ENCODE measurements around the gene PTGER2. TPM values are rescaled to one million over a fixed set of nuclear protein-coding genes. Genes with fewer than 3 reads are reported as not detected.
A peak's percentile ranks its signal among the peaks of the same experiment; 100 is the strongest.

PTGER2 gene
- total and polyA plus RNA-seq, 4 experiments from 2014 or later = 29.4 to 259 (median 135) TPM

GRCh38 chr14:52283099-52283498 is 31.0 kb upstream of the PTGER2 start:
- H3K4me3 Mint-ChIP-seq = no peak overlapping the region
- H3K4me1 Mint-ChIP-seq = peaks cover 32 to 66% (median 50%) of the 10 kb centered on the region in 4 donors
- no peak for DNase-seq
- Histone ChIP-seq H3K27me3 (ENCODE audit: insufficient read depth, low read length) (no peaks in the 10 kb centered on the region), H3K4me1 (ENCODE audit: insufficient read depth, low read length) (peaks cover 40% of the 10 kb centered on the region), H3K4me3 (ENCODE audit: low read length in 2 of 2) (no peak overlapping the region), H3K36me3 (ENCODE audit: insufficient read depth, low read length) (no peaks in the 10 kb centered on the region), H3K9me3 (ENCODE audit: control insufficient read depth in 1 of 2, low read length in 2 of 2) (no peaks in the 10 kb centered on the region), H3K27ac (ENCODE audit: low read depth, low read length) (no peak overlapping the region)
- CTCF ChIA-PET (ENCODE audit: partially characterized antibody) = no interaction called here
- peak overlapping the region in 1 of 7 donors; percentile 44 for H3K27ac Mint-ChIP-seq
- H3K9me3 Mint-ChIP-seq = peaks cover 0 to 3% (median 0%) of the 10 kb centered on the region in 8 donors
- H3K27me3 Mint-ChIP-seq = no peaks in the 10 kb centered on the region
- no peaks in the 10 kb centered on the region for H3K36me3 Mint-ChIP-seq
- intact Hi-C loops (cut with micrococcal nuclease) = no loop called here
- POLR2A ChIA-PET (ENCODE audit: partially characterized antibody) = no interaction called here

DNA sequence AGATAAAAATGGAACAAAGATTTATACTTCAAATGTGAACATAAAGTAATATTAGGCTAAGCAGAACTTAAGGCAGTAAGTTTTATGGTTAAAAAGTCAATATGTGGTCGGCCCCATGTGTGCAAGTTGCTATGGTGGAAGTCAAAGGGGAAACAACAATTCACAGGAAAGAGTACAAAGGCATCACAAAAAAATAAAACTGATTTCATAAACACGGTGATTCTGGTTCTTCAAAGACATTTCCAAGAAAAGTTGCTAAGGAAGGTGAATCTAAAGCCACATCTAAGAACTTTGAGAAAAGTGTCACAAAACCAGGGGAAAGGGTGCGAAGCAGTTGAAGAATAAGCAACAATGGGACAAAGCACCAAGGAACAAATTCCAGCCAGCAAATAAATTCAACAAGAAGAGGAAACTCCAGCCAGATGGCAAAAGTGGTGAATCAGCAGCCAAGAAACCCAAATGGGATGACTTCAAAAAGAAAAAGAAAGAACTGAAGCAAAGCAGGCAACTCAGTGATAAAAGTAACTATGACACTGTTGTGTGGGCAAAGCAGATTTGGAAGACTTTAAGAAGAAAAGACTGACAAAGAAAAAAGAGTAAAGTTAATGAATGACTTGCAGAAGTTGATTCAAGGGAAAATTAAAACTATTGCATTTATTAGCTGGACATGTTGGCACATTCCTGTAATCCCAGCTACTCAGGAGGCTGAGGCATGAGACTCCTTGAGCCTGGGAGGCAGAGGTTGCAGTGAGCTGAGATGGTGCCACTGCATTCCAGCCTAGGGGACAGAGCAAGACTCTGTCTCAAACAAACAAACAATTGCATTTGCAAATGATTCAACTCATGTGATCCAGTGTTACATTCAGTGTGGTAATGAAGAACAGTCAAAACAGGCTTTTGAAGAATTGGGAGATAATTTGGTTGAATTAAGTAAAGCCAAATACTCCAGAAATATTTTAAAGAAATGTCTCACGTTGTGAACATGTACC is 27.2 kb upstream of the PTGER2 start:
- peaks cover 38% of the 10 kb centered on the region for H3K4me1 ChIP-seq (ENCODE audit: insufficient read depth, low read length)
- ChIA-PET POLR2A (ENCODE audit: partially characterized antibody) (no interaction called here), CTCF (ENCODE audit: partially characterized antibody) (interaction anchor here (0.7 to 1.9 kb wide), 5 partner anchors 13 to 195 kb away, joined by 3 to 9 read pairs (median 3); no protein-coding TSS in a partner anchor)
- H3K9me3 ChIP-seq (ENCODE audit: control insufficient read depth in 1 of 2, low read length in 2 of 2) = no peaks in the 10 kb centered on the region
- intact Hi-C loops (cut with micrococcal nuclease) = no loop called here
- no peaks in the 10 kb centered on the region for H3K36me3 ChIP-seq (ENCODE audit: insufficient read depth, low read length)
- peak overlapping the region in 6 of 7 donors; percentile 30 to 81 (median 77) for H3K27ac Mint-ChIP-seq
- H3K27me3 ChIP-seq (ENCODE audit: insufficient read depth, low read length) = no peaks in the 10 kb centered on the region
- H3K4me1 Mint-ChIP-seq = peaks cover 31 to 49% (median 40%) of the 10 kb centered on the region in 4 donors
- H3K9me3 Mint-ChIP-seq = peaks cover 0 to 8% (median 5%) of the 10 kb centered on the region in 8 donors
- peak overlapping the region in 7 of 8 donors; percentile 54 to 82 (median 78) for H3K4me3 Mint-ChIP-seq
- peak overlapping the region in 1 of 2 donors; percentile 7 for H3K4me3 ChIP-seq (ENCODE audit: low read length in 2 of 2)
- H3K27ac ChIP-seq (ENCODE audit: low read depth, low read length) = no peak overlapping the region
- no peaks in the 10 kb centered on the region for H3K27me3 Mint-ChIP-seq
- H3K36me3 Mint-ChIP-seq = no peaks in the 10 kb centered on the region
- peak in 4 of 5 donors; percentile 17 to 43 (median 32) for DNase-seq

GRCh38 chr14:52296378-52296777 is 17.7 kb upstream of the PTGER2 start:
- H3K36me3 ChIP-seq (ENCODE audit: insufficient read depth, low read length) = no peaks in the 10 kb centered on the region
- CTCF ChIA-PET (ENCODE audit: partially characterized antibody) = interaction anchor here (1.0 kb wide), 1 partner anchor 179 kb away, joined by 3 read pairs; no protein-coding TSS in a partner anchor
- no peak overlapping the region for H3K27ac Mint-ChIP-seq
- H3K4me1 ChIP-seq (ENCODE audit: insufficient read depth, low read length) = peaks cover 24% of the 10 kb centered on the region
- peaks cover 0 to 2% (median 0%) of the 10 kb centered on the region in 8 donors for H3K9me3 Mint-ChIP-seq
- no peak overlapping the region for H3K4me3 ChIP-seq (ENCODE audit: low read length in 2 of 2)
- H3K27ac ChIP-seq (ENCODE audit: low read depth, low read length) = no peak overlapping the region
- H3K4me3 Mint-ChIP-seq = no peak overlapping the region
- no peaks in the 10 kb centered on the region for H3K27me3 ChIP-seq (ENCODE audit: insufficient read depth, low read length)
- peaks cover 17 to 30% (median 26%) of the 10 kb centered on the region in 4 donors for H3K4me1 Mint-ChIP-seq
- intact Hi-C loops (cut with micrococcal nuclease) = loop anchor here (5.0 kb wide), 1 partner anchor 106 kb away; no protein-coding TSS in a partner anchor
- no peaks in the 10 kb centered on the region for H3K27me3 Mint-ChIP-seq
- no peaks in the 10 kb centered on the region for H3K9me3 ChIP-seq (ENCODE audit: control insufficient read depth in 1 of 2, low read length in 2 of 2)
- no peak for DNase-seq
- no peaks in the 10 kb centered on the region for H3K36me3 Mint-ChIP-seq
- POLR2A ChIA-PET (ENCODE audit: partially characterized antibody) = no interaction called here

- Histone ChIP-seq H3K4me3 (ENCODE audit: low read length in 2 of 2) (no peak overlapping the region), H3K27ac (ENCODE audit: low read depth, low read length) (no peak overlapping the region), H3K36me3 (ENCODE audit: insufficient read depth, low read length) (no peaks in the 10 kb centered on the region), H3K9me3 (ENCODE audit: control insufficient read depth in 1 of 2, low read length in 2 of 2) (no peaks in the 10 kb centered on the region), H3K27me3 (ENCODE audit: insufficient read depth, low read length) (no peaks in the 10 kb centered on the region), H3K4me1 (ENCODE audit: insufficient read depth, low read length) (peaks cover 38% of the 10 kb centered on the region)
- no peak for DNase-seq
- intact Hi-C loops (cut with micrococcal nuclease) = loop anchor here (1.0 to 5.0 kb wide), 5 partner anchors 104 to 663 kb away; no protein-coding TSS in a partner anchor
- Mint-ChIP-seq H3K9me3 (no peaks in the 10 kb centered on the region), H3K36me3 (peaks cover 1 to 4% of the 10 kb centered on the region in 2 donors), H3K4me3 (no peak overlapping the region), H3K27ac (peak overlapping the region in 2 of 7 donors; percentile 35 to 57), H3K4me1 (peaks cover 30 to 49% (median 46%) of the 10 kb centered on the region in 4 donors), H3K27me3 (no peaks in the 10 kb centered on the region)
- ChIA-PET POLR2A (ENCODE audit: partially characterized antibody) (no interaction called here), CTCF (ENCODE audit: partially characterized antibody) (interaction anchor here (1.1 to 3.5 kb wide), 6 partner anchors 37 to 303 kb away, joined by 3 to 33 read pairs (median 4); no protein-coding TSS in a partner anchor)
Measured at GRCh38 chr14:52298795-52299194, 15.3 kb upstream of the PTGER2 start.

- Histone ChIP-seq H3K36me3 (ENCODE audit: insufficient read depth, low read length) (no peaks in the 10 kb centered on the region), H3K27ac (ENCODE audit: low read depth, low read length) (no peak overlapping the region), H3K4me1 (ENCODE audit: insufficient read depth, low read length) (peaks cover 40% of the 10 kb centered on the region), H3K4me3 (ENCODE audit: low read length in 2 of 2) (no peak overlapping the region), H3K27me3 (ENCODE audit: insufficient read depth, low read length) (no peaks in the 10 kb centered on the region), H3K9me3 (ENCODE audit: control insufficient read depth in 1 of 2, low read length in 2 of 2) (no peaks in the 10 kb centered on the region)
- Mint-ChIP-seq H3K4me1 (peaks cover 37 to 55% (median 53%) of the 10 kb centered on the region in 4 donors), H3K9me3 (no peaks in the 10 kb centered on the region), H3K27ac (peak overlapping the region in 3 of 7 donors; percentile 39 to 62 (median 52)), H3K4me3 (peak overlapping the region in 1 of 8 donors; percentile 36), H3K36me3 (peaks cover 4 to 10% of the 10 kb centered on the region in 2 donors), H3K27me3 (no peaks in the 10 kb centered on the region)
- ChIA-PET CTCF (ENCODE audit: partially characterized antibody) (interaction anchor here (0.7 to 3.5 kb wide), 31 partner anchors 9 to 516 kb away, joined by 3 to 33 read pairs (median 4); partner anchors contain the start of genes GPR137C, PTGER2 and TXNDC16), POLR2A (ENCODE audit: partially characterized antibody) (interaction anchor here (0.6 to 3.0 kb wide), 8 partner anchors 10 to 430 kb away, joined by 3 to 17 read pairs (median 4); partner anchors contain the start of genes PTGER2, STYX and TXNDC16)
- peak in 4 of 5 donors; percentile 55 to 64 (median 60) for DNase-seq
- intact Hi-C loops (cut with micrococcal nuclease) = loop anchor here (1.0 to 5.0 kb wide), 6 partner anchors 15 to 662 kb away; partner anchors contain the start of gene PTGER2
Measured at GRCh38 chr14:52299692-52300278, 14.3 kb upstream of the PTGER2 start.

GRCh38 chr14:52303236-52303635 is 10.9 kb upstream of the PTGER2 start:
- Histone ChIP-seq H3K36me3 (ENCODE audit: insufficient read depth, low read length) (no peaks in the 10 kb centered on the region), H3K9me3 (ENCODE audit: control insufficient read depth in 1 of 2, low read length in 2 of 2) (no peaks in the 10 kb centered on the region), H3K27me3 (ENCODE audit: insufficient read depth, low read length) (no peaks in the 10 kb centered on the region), H3K27ac (ENCODE audit: low read depth, low read length) (no peak overlapping the region), H3K4me3 (ENCODE audit: low read length in 2 of 2) (no peak overlapping the region), H3K4me1 (ENCODE audit: insufficient read depth, low read length) (peaks cover 52% of the 10 kb centered on the region)
- CTCF ChIA-PET (ENCODE audit: partially characterized antibody) = interaction anchor here (0.7 to 1.9 kb wide), 3 partner anchors 11 to 166 kb away, joined by 4 to 5 read pairs (median 4); partner anchors contain the start of gene PTGER2
- H3K36me3 Mint-ChIP-seq = peaks cover 14 to 23% of the 10 kb centered on the region in 2 donors
- H3K27ac Mint-ChIP-seq = peak overlapping the region; percentile 25 to 95 (median 74)
- no peak overlapping the region for H3K4me3 Mint-ChIP-seq
- H3K9me3 Mint-ChIP-seq = no peaks in the 10 kb centered on the region
- POLR2A ChIA-PET (ENCODE audit: partially characterized antibody) = interaction anchor here (0.8 to 6.3 kb wide), 2 partner anchors 13 to 18 kb away, joined by 3 to 66 read pairs; partner anchors contain the start of gene PTGER2
- DNase-seq = no peak
- peaks cover 47 to 76% (median 67%) of the 10 kb centered on the region in 4 donors for H3K4me1 Mint-ChIP-seq
- H3K27me3 Mint-ChIP-seq = no peaks in the 10 kb centered on the region
- intact Hi-C loops (cut with micrococcal nuclease) = no loop called here

Data from CD4-positive, alpha-beta memory T cell (primary cell).